ENCODE measurements around the gene CSRP1. TPM values are rescaled to one million over a fixed set of nuclear protein-coding genes. Genes with fewer than 3 reads are reported as not detected.

CSRP1 gene
- total RNA-seq, 2 experiments from 2014 or later, result 46.4 to 89.8 TPM

DNA sequence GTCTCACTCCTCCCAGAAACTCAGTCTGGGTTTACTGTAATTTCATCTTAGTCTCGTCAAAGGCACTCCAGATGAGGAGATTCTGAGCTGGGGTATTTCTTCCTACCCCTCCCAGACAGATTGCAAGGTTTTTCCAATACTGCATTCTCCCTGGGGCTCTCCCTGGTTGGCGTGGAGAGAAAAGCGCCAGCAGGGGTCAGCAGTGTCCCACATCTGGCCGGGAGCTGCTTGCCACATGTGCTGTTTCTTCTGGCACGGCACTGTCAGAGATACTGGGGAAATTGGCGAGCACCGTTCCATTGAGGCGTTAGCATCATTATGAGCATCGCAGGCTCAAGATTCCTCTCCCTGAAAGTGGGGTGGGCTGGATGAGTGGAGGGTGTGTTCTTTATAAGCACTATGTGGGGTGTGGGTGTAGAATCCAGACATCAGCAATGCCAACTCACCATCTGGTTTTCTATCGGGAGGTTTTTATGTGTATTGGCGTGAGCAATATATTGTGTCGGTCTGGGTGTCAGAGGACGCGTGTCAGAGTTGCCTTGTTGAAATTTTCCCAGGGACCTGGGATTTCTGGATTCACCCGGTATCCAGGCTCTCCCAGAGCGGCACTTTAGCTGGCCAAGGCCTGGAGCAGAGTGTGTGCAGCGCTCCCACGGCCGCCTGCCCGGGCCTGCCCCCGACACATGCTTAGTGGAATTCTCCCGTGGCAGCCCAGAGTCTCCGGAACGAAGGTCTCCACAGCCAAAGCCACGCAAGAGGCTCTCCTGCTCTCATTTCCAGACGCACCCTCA, 24.0 kb upstream of the CSRP1 start:
- peak; percentile 39 for DNase-seq (ENCODE audit: low spot score)
- Histone ChIP-seq H3K4me2 (ENCODE audit: low read length) (no peak overlapping the region), H2AFZ (ENCODE audit: low read length) (no peak overlapping the region), H3K36me3 (ENCODE audit: insufficient read depth, low read length) (no peaks in the 10 kb centered on the region), H3K9me3 (ENCODE audit: low read length) (no peaks in the 10 kb centered on the region), H4K20me1 (ENCODE audit: insufficient read depth, low read length) (no peaks in the 10 kb centered on the region), H3K9me2 (ENCODE audit: insufficient read depth, low read length) (no peaks in the 10 kb centered on the region), H3K4me3 (ENCODE audit: low read depth, low read length, poor library complexity, severe bottlenecking) (no peak overlapping the region), H3K27ac (ENCODE audit: low read depth, low read length, poor library complexity, severe bottlenecking) (no peak overlapping the region), H3K4me1 (ENCODE audit: insufficient read depth, low read length, poor library complexity, severe bottlenecking) (no peaks in the 10 kb centered on the region), H3K79me2 (ENCODE audit: insufficient read depth, low read depth, low read length) (no peaks in the 10 kb centered on the region)
- intact Hi-C loops (cut with micrococcal nuclease; ENCODE audit: unreplicated experiment), result no loop called here
- no TSS peak for BruUV-seq (replicated peaks)
- ChIA-PET CTCF (ENCODE audit: unreplicated experiment) (interaction anchor here (0.5 to 1.1 kb wide), 2 partner anchors 18 to 717 kb away, joined by 3 to 5 read pairs; no protein-coding TSS in a partner anchor), POLR2A (no interaction called here)
- peak; percentile 79 for TF ChIP-seq CTCF (conservative IDR thresholded peaks at IDR 0.05; ENCODE audit: low read length)
- no peak for TF ChIP-seq EZH2phosphoT487 (IDR thresholded peaks at IDR 0.05; ENCODE audit: borderline replicate concordance, low read depth, low read length)

- H3K4me2 ChIP-seq (ENCODE audit: low read length), result no peak overlapping the region
Observed at GRCh38 chr1:201528631-201529252, 21.8 kb upstream of the CSRP1 start.

More at GRCh38 chr1:201528631-201529252, 21.8 kb upstream of the CSRP1 start:
- TF ChIP-seq CTCF (conservative IDR thresholded peaks at IDR 0.05; ENCODE audit: low read length) (no peak), EZH2phosphoT487 (IDR thresholded peaks at IDR 0.05; ENCODE audit: borderline replicate concordance, low read depth, low read length) (no peak)
- Histone ChIP-seq H3K4me3 (ENCODE audit: low read depth, low read length, poor library complexity, severe bottlenecking) (no peak overlapping the region), H3K9me2 (ENCODE audit: insufficient read depth, low read length) (no peaks in the 10 kb centered on the region), H2AFZ (ENCODE audit: low read length) (no peak overlapping the region), H3K27ac (ENCODE audit: low read depth, low read length, poor library complexity, severe bottlenecking) (no peak overlapping the region), H3K9me3 (ENCODE audit: low read length) (no peaks in the 10 kb centered on the region), H3K36me3 (ENCODE audit: insufficient read depth, low read length) (no peaks in the 10 kb centered on the region; the same call in 1 of the 2 replicates), H3K4me1 (ENCODE audit: insufficient read depth, low read length, poor library complexity, severe bottlenecking) (no peaks in the 10 kb centered on the region), H3K79me2 (ENCODE audit: insufficient read depth, low read depth, low read length) (no peaks in the 10 kb centered on the region), H4K20me1 (ENCODE audit: insufficient read depth, low read length) (no peaks in the 10 kb centered on the region)
- DNase-seq (ENCODE audit: low spot score), result no peak
- BruUV-seq (replicated peaks), result no TSS peak
- ChIA-PET CTCF (ENCODE audit: unreplicated experiment) (no interaction called here), POLR2A (no interaction called here)
- intact Hi-C loops (cut with micrococcal nuclease; ENCODE audit: unreplicated experiment), result no loop called here
